Measurements from ENCODE around the gene IL1RN. TPM values are rescaled to one million over a fixed set of nuclear protein-coding genes. Genes with fewer than 3 reads are reported as not detected.
A peak's percentile ranks its signal among the peaks of the same experiment; 100 is the strongest.

Gene IL1RN
- total and polyA plus RNA-seq, 2 of the 13 experiments (the other 11 are each of a cell fraction or from before 2014, with no cell fraction given) = 21.2 to 101 TPM

- TF ChIP-seq MIER3 (CRISPR knock-in tag; IDR thresholded peaks at IDR 0.05; ENCODE audit: borderline replicate concordance) = no peak
- no peak for TF ChIP-seq ZNF773 (CRISPR knock-in tag; IDR thresholded peaks at IDR 0.05; ENCODE audit: borderline replicate concordance)
- TF ChIP-seq ZNF790 (CRISPR knock-in tag; IDR thresholded peaks at IDR 0.05; ENCODE audit: borderline replicate concordance) = 0 out of 2 replicates have a peak, but pooled peaks have one; percentile 24
- peak; percentile 44 for TF ChIP-seq AGO1 (IDR thresholded peaks at IDR 0.05; ENCODE audit: low read depth, low read length, poor library complexity, severe bottlenecking)
- TF ChIP-seq, protein P1, sequence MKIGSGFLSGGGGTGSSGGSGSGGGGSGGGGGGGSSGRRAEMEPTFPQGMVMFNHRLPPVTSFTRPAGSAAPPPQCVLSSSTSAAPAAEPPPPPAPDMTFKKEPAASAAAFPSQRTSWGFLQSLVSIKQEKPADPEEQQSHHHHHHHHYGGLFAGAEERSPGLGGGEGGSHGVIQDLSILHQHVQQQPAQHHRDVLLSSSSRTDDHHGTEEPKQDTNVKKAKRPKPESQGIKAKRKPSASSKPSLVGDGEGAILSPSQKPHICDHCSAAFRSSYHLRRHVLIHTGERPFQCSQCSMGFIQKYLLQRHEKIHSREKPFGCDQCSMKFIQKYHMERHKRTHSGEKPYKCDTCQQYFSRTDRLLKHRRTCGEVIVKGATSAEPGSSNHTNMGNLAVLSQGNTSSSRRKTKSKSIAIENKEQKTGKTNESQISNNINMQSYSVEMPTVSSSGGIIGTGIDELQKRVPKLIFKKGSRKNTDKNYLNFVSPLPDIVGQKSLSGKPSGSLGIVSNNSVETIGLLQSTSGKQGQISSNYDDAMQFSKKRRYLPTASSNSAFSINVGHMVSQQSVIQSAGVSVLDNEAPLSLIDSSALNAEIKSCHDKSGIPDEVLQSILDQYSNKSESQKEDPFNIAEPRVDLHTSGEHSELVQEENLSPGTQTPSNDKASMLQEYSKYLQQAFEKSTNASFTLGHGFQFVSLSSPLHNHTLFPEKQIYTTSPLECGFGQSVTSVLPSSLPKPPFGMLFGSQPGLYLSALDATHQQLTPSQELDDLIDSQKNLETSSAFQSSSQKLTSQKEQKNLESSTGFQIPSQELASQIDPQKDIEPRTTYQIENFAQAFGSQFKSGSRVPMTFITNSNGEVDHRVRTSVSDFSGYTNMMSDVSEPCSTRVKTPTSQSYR (CRISPR knock-in tag; IDR thresholded peaks at IDR 0.05; ENCODE audit: borderline replicate concordance) = no peak
- no peak for TF ChIP-seq RFXANK (CRISPR knock-in tag; IDR thresholded peaks at IDR 0.05)
- no peak for TF ChIP-seq RAD21 (CRISPR knock-in tag; IDR thresholded peaks at IDR 0.05)
- TF ChIP-seq MIER2 (CRISPR knock-in tag; IDR thresholded peaks at IDR 0.05) = no peak
- no peak for TF ChIP-seq DR1 (CRISPR knock-in tag; IDR thresholded peaks at IDR 0.05)
- no peak for TF ChIP-seq ZNF382 (CRISPR knock-in tag; IDR thresholded peaks at IDR 0.05; ENCODE audit: borderline replicate concordance)
- no peak for TF ChIP-seq SOX13 (IDR thresholded peaks at IDR 0.05)
- no peak for TF ChIP-seq SOX13 (CRISPR knock-in tag; conservative IDR thresholded peaks at IDR 0.05 in 1 of 2, IDR thresholded peaks at IDR 0.05 in 1 of 2)
- TF ChIP-seq ZNF343 (CRISPR knock-in tag; IDR thresholded peaks at IDR 0.05) = 0 out of 2 replicates have a peak, but pooled peaks have one; percentile 52
- TF ChIP-seq ZZZ3 (CRISPR knock-in tag; IDR thresholded peaks at IDR 0.05; ENCODE audit: borderline replicate concordance) = 0 out of 2 replicates have a peak, but pooled peaks have one; percentile 19
- no peak for TF ChIP-seq PCBP2 (optimal IDR thresholded peaks at IDR 0.05; ENCODE audit: low read depth, low read length, poor library complexity, severe bottlenecking)
- TF ChIP-seq ZFYVE20 (CRISPR knock-in tag; IDR thresholded peaks at IDR 0.05; ENCODE audit: borderline replicate concordance, low read depth) = no peak
- TF ChIP-seq, protein P2, sequence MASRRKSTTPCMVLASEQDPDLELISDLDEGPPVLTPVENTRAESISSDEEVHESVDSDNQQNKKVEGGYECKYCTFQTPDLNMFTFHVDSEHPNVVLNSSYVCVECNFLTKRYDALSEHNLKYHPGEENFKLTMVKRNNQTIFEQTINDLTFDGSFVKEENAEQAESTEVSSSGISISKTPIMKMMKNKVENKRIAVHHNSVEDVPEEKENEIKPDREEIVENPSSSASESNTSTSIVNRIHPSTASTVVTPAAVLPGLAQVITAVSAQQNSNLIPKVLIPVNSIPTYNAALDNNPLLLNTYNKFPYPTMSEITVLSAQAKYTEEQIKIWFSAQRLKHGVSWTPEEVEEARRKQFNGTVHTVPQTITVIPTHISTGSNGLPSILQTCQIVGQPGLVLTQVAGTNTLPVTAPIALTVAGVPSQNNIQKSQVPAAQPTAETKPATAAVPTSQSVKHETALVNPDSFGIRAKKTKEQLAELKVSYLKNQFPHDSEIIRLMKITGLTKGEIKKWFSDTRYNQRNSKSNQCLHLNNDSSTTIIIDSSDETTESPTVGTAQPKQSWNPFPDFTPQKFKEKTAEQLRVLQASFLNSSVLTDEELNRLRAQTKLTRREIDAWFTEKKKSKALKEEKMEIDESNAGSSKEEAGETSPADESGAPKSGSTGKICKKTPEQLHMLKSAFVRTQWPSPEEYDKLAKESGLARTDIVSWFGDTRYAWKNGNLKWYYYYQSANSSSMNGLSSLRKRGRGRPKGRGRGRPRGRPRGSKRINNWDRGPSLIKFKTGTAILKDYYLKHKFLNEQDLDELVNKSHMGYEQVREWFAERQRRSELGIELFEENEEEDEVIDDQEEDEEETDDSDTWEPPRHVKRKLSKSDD (CRISPR knock-in tag; IDR thresholded peaks at IDR 0.05; ENCODE audit: low read depth) = no peak
- TF ChIP-seq ZNF749 (CRISPR knock-in tag; IDR thresholded peaks at IDR 0.05; ENCODE audit: borderline replicate concordance) = 0 out of 2 replicates have a peak, but pooled peaks have one; percentile 58
- TF ChIP-seq ZGPAT (CRISPR knock-in tag; IDR thresholded peaks at IDR 0.05) = no peak; the same call in 1 of the 2 replicates
- TF ChIP-seq BHLHE40 (IDR thresholded peaks at IDR 0.05; ENCODE audit: low read length) = no peak
- TF ChIP-seq POGZ (CRISPR knock-in tag; IDR thresholded peaks at IDR 0.05) = no peak
- TF ChIP-seq BRCA1 (CRISPR knock-in tag; IDR thresholded peaks at IDR 0.05) = no peak
- TF ChIP-seq RELA (CRISPR knock-in tag; IDR thresholded peaks at IDR 0.05) = no peak
- TF ChIP-seq FOXA3 (CRISPR knock-in tag; IDR thresholded peaks at IDR 0.05) = 0 out of 2 replicates have a peak, but pooled peaks have one; percentile 2
Observed at GRCh38 chr2:113157118-113157896, 29.9 kb downstream of the IL1RN start (continued).
